Measurements from ENCODE around the gene A2M.

Gene A2M

GRCh38 chr12:9122091-9122609 is 6.4 kb upstream of the A2M start:
- no peak for DNase-seq (ENCODE audit: low read depth)

DNA sequence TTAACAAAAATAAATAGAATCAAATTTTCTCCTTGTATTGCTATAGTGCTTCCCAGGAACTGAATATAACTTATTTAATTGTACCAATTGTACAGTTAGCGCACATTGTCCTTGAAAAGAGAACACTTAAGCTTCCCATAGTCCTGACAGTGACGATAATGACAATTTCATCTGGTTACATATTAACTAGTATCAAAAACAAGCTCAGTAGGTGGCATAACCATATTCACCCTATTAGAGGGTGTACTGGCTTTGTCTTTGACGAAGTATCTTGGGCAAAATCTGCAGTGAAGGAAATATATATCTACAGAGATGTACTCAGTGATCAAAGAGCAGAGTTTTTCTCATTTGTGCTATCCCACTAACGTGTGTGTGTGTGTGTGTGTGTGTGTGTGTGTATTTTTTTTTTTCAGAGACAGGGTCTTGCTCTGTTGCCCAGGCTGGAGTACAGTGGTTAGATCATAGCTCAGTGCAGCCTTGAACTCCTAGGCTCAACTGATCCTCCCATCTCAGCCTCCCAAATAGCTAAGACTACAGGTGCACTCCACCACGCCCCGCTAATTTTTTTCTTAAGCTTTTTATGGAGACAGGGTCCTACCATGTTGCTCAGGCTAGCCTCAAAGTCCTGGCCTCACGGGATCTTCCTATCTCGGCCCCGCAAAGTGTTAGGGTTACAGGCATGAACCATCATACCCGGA is 4.9 kb upstream of the A2M start:
- no peak for DNase-seq (ENCODE audit: low read depth)

GRCh38 chr12:9118158-9118557 is 2.4 kb upstream of the A2M start:
- DNase-seq (ENCODE audit: low read depth): no peak

GRCh38 chr12:9114946-9115345 is 773 bp downstream of the A2M start:
- DNase-seq (ENCODE audit: low read depth): no peak

- DNase-seq (ENCODE audit: low read depth): no peak
These were observed 1.8 kb downstream of the A2M start for GRCh38 chr12:9113987-9114309.

DNA sequence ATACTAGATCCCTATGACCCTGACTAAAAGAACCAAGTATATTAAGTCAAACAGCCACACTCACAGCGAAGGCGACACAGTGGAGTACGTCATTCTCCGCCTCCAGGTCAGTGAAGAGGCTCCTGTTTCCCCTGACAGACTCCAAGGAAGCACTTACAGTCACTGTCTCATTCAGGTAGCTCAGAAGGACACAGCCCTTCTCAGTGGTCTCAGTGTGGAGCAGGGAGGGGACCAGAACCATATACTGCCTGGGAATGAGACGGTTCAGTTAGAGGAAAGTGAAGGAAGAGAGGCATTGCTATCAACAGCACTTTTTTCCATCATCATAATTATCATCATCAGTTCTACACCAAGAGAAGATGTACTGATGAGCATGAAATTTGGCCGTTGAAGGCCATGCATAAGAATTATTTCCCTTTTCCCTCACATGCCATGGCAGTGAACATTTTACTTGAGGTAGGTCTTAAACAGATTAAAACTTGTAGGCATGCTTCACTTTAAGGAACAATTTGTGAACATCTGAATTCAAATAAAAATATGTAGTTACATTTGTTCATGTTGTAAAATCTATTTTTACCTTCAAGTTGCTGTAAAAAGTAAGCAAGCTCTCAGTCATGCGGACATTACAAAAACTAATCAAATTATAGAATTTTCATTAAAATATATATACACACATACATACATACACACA is 2.3 kb downstream of the A2M start:
- DNase-seq (ENCODE audit: low read depth): no peak

DNA sequence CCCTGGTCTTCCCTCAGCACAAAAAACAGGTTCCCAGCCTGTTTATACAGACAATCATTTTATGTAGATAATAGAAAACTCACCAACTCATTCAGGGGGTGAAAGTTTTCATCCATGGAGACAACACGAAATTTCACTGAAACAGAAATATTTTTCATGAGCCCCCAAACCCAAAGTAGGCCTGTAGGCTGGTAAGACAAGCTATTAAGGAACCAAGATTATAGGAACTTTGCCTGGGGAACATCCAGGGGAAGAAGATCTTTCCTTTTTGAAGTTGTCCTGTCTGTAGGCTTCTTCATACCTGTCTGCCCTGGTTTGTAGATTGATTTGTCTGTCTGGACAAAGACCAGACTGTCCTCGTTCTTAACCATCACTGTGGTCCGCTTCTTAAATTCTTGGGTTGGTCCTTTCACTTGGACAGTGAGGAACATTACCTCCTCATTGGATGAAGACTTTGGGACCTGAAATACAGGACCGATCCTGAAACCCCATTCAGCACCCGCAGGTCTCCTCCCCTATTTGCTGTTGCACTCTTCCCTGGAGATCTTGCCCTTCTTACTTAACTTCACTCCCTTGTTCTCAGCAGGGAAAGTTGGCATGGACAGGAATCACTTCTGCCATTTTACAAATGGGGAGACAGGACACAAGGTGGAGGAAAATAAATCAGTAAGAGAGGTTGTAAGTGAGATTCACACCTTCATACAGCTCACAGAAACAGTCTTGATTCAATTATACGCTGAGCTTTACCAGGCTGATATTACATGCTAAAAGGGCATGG is 3.5 kb downstream of the A2M start:
- DNase-seq (ENCODE audit: low read depth): no peak

DNA sequence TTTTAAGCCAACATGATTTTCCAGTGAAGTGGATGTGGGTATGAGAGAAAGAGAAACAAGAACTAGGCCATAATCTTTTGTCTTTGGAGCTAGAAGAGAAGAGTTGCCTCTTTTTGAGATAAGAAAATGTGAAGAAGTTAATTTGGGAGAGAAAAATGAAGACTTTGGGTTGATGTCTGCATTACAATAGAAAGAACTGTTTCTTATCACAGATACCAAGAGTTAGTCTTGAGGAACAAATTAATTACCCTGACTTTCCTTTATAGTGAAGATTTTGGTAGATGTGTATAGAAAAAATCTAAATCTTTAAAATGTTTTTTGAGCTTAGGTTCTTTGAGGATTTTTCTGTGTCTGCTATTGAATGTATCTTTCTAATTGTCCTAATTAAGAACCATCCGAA is 4.2 kb downstream of the A2M start:
- no peak for DNase-seq (ENCODE audit: low read depth)

- no peak for DNase-seq (ENCODE audit: low read depth)
These were observed 5.8 kb downstream of the A2M start for GRCh38 chr12:9109737-9110491.

DNA sequence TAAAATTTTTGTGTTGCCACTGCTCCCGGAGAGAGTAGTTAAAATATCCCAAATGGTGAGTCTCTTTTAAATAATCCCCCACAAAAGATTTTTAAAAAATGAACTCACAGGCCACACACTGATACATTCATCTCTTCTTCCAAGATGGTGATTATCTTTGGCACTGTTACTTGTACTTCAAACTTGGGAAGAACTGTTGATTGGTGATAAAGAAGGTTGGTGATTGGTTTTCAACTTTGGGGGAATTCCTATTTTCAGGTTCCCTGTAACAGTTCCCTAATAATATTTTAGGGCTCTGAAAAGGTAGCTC is 6.6 kb downstream of the A2M start:
- DNase-seq (ENCODE audit: low read depth): no peak

DNA sequence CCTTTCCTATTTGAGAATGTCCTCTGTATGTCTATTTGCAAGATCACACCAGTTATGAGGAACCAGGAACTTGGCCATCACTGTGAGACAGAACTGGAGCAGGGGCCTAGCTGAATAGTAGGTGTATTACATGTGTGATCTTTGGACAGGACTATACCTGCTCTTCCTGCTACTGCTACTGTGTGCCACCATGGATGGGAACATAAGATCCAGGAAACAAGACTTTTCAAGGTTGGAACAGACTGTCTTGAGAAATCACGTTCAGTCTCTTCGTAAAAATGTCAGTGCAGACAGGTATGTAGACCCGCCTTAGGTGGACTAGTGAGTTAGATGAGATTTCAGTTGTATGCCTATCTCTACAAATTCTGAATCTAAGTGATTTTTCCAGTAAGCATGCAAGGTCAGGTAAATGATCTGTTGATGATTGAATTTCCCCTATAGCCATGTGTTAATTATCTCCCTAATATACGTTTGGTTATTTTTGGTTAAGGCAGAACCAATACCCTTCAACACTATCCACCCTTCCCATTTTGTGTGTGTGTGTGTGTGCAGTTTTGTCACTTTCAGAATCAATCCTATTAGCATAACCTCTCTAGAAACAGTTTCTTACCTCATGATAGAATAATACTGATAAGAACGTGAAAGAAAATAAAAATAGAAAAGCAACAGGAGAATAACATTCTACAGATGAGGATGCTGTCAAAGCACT is 7.1 kb downstream of the A2M start:
- DNase-seq (ENCODE audit: low read depth): no peak

DNA sequence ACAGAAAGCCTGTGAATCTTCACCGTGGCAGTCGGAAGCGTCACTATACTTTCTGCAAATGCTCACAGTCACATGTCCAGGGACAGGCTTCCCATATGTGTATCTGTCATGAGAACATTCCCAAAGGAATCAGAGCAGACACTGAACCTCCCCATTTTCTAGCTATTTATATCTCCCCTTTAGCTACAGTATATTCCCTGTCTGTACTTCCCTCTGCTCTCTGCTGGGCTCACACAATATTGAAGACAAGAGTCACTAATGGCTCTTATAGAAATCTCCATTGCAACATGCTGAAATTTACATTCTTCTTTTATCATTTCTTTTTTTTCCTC is 8.2 kb downstream of the A2M start:
- DNase-seq (ENCODE audit: low read depth): no peak

DNA sequence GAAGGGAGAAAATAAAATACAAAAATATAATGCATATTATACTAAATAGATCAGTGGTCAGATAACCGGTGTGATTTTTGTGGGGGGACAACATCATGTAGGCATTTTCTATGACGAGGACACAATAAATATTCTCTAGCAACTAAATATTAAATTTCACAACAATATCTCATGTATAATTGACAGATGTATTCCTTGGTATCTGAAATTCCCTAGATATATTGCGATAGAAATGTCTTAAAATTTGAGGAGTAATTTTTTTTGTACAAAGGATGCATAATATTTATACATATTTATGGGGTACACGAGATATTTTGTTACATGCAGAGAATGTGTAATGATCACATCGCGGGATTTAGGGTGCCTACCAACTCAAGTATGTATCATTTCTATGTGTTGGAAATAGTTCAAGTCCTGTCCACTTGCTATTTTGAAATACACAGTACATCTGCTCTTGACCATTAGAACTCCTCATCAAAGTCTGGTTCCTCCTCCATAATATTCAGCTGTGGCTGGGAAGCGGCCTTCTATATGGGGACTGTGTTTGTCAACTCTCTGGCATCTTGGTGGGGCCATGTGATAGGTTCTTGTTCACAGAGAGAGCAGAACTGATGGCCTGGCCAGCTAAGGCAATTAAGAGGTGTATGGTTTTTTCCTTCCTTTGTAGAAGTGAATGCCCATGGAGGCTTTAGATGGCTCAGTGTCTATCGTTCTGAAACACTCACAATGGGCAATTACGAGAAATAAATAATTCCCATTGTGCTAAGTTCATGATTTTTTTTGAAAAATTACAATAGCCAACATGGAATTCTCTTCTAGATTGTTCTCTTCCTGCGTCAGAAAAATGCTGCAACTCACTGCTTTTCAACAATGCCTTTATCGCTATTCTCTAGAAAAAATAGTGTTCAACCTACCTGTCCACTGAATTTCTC is 8.8 kb downstream of the A2M start:
- DNase-seq (ENCODE audit: low read depth): no peak

- DNase-seq (ENCODE audit: low read depth): no peak
These were observed 9.7 kb downstream of the A2M start for GRCh38 chr12:9106067-9106466.

DNA sequence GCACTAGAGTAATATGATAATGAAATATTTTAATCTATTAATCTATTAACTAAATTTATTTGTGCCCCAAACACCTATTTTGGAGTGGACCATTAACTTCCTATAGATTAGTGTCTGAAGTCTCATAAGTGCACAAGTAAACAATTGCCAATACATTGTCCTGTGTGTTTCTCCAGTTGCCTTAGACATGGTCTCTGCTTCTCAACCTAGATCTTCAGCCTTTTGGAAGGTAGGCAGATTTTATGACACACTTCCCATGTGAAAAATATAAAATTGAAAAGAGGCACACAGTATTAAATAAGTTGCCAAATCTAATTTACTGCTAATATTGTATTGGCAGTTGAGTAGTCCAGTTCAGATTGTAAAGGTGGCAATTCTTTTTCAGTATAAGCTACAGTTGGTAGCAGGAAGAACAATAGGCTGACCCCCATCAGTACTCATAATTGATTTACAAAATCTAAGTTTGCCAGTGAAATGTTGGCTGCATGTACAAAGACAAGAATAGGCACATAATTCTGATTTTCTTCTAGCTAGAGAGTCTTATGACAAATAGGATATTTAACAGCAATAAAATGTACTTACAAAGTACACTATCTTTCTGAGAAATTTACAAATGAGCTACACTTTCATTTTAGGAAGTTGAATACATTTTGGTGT is 10.8 kb downstream of the A2M start:
- no peak for DNase-seq (ENCODE audit: low read depth)

GRCh38 chr12:9104087-9104486 is 11.6 kb downstream of the A2M start:
- DNase-seq (ENCODE audit: low read depth): no peak

DNA sequence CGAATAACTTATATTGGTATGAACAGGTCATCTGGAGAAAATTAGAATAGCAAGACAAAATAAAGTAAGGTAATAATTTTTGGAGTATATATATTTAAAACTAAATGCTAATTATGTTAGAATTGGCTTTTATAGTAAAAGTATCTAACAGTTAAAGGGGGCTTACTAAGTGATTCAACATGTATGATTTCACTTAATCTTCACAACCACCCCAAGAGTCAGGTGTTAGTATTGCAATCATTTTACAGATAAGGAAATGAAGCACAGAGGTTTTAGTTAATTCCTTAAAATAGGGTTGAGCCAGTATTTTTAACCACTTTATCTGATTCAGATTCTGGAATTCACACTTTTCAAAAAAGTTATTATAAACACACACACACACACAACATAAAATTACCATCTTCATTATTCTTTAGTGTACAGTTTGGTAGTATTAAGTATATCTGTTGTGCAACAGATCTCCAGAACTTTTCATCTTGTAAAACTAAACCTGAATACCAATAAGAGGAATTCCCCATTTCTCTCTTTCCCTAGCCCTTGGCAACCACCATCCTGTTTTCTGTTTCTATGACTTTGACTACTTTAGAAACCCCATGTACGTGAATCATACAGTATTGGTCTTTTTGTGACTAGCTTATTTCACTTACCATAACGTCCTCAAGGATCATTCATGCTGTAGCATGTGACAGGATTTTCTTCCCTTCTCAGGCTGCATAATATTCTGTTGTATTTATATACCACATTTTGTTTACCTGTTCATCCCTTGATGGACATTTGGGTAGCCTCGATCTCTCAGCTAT is 12.5 kb downstream of the A2M start:
- DNase-seq (ENCODE audit: low read depth): no peak

GRCh38 chr12:9101018-9101687 is 14.6 kb downstream of the A2M start:
- DNase-seq (ENCODE audit: low read depth): no peak
